ENCODE results near the gene TECPR2.

The TECPR2 gene

GRCh38 chr14:102493585-102493984 is 130.8 kb downstream of the TECPR2 start:
- no peak for ATAC-seq
- TF ChIP-seq ISL1 (CRISPR knock-in tag; IDR thresholded peaks at IDR 0.05) (no peak), ZC3H10 (CRISPR knock-in tag; IDR thresholded peaks at IDR 0.05) (no peak), ZNF565 (CRISPR knock-in tag; conservative IDR thresholded peaks at IDR 0.05; ENCODE audit: low read depth) (no peak), ZFP30 (CRISPR knock-in tag; IDR thresholded peaks at IDR 0.05) (no peak), OSR1 (CRISPR knock-in tag; IDR thresholded peaks at IDR 0.05) (no peak), TSHZ2 (CRISPR knock-in tag; IDR thresholded peaks at IDR 0.05) (no peak), GLIS3 (CRISPR knock-in tag; IDR thresholded peaks at IDR 0.05) (no peak), PATZ1 (CRISPR knock-in tag; IDR thresholded peaks at IDR 0.05; ENCODE audit: borderline replicate concordance) (no peak), TCF4 (CRISPR knock-in tag; IDR thresholded peaks at IDR 0.05; ENCODE audit: borderline replicate concordance) (no peak), RARB (CRISPR knock-in tag; IDR thresholded peaks at IDR 0.05) (no peak), BACH2 (CRISPR knock-in tag; IDR thresholded peaks at IDR 0.05; ENCODE audit: borderline replicate concordance) (no peak), POU6F1 (CRISPR knock-in tag; IDR thresholded peaks at IDR 0.05; ENCODE audit: borderline replicate concordance, low read depth) (no peak), ZNF70 (CRISPR knock-in tag; IDR thresholded peaks at IDR 0.05) (no peak)

- no peak for ATAC-seq
Observed at GRCh38 chr14:102495491-102496330, 133.0 kb downstream of the TECPR2 start.

GRCh38 chr14:102496331-102496691 is 133.6 kb downstream of the TECPR2 start:
- no peak for TF ChIP-seq TCF4 (CRISPR knock-in tag; IDR thresholded peaks at IDR 0.05; ENCODE audit: borderline replicate concordance)
- no peak for TF ChIP-seq ZNF8 (CRISPR knock-in tag; IDR thresholded peaks at IDR 0.05)
- no peak for ATAC-seq

More at GRCh38 chr14:102495491-102496330, 133.0 kb downstream of the TECPR2 start:
- TF ChIP-seq ISL1 (CRISPR knock-in tag; IDR thresholded peaks at IDR 0.05), result no peak
- no peak for TF ChIP-seq ZNF565 (CRISPR knock-in tag; conservative IDR thresholded peaks at IDR 0.05; ENCODE audit: low read depth)
- TF ChIP-seq CREB5 (CRISPR knock-in tag; IDR thresholded peaks at IDR 0.05; ENCODE audit: low read depth), result no peak

- no peak for ATAC-seq
- TF ChIP-seq ZNF70 (CRISPR knock-in tag; IDR thresholded peaks at IDR 0.05) (no peak), SNAI2 (CRISPR knock-in tag; IDR thresholded peaks at IDR 0.05) (no peak), CSRNP3 (CRISPR knock-in tag; IDR thresholded peaks at IDR 0.05) (no peak), PPARA (CRISPR knock-in tag; IDR thresholded peaks at IDR 0.05; ENCODE audit: borderline replicate concordance) (no peak), ZNF8 (CRISPR knock-in tag; IDR thresholded peaks at IDR 0.05) (no peak), TCF4 (CRISPR knock-in tag; IDR thresholded peaks at IDR 0.05; ENCODE audit: borderline replicate concordance) (no peak), GLIS3 (CRISPR knock-in tag; IDR thresholded peaks at IDR 0.05) (no peak), RARB (CRISPR knock-in tag; IDR thresholded peaks at IDR 0.05) (no peak), ZC3H10 (CRISPR knock-in tag; IDR thresholded peaks at IDR 0.05) (no peak), ISL1 (CRISPR knock-in tag; IDR thresholded peaks at IDR 0.05) (no peak), ESRRG (CRISPR knock-in tag; IDR thresholded peaks at IDR 0.05) (no peak), POU6F1 (CRISPR knock-in tag; IDR thresholded peaks at IDR 0.05; ENCODE audit: borderline replicate concordance, low read depth) (no peak), BACH2 (CRISPR knock-in tag; IDR thresholded peaks at IDR 0.05; ENCODE audit: borderline replicate concordance) (no peak), ZNF565 (CRISPR knock-in tag; conservative IDR thresholded peaks at IDR 0.05; ENCODE audit: low read depth) (no peak), OSR1 (CRISPR knock-in tag; IDR thresholded peaks at IDR 0.05) (no peak), CSDC2 (CRISPR knock-in tag; IDR thresholded peaks at IDR 0.05) (no peak), ZFP30 (CRISPR knock-in tag; IDR thresholded peaks at IDR 0.05) (no peak)
Observed at GRCh38 chr14:102496958-102497744, 134.4 kb downstream of the TECPR2 start.

Data from SK-N-SH treated with all-trans-retinoic acid at 6 μM for 48 hours (cell line).